DMS 273 (cell line): ENCODE measurements around the gene CAMK2B.
A peak's percentile ranks its signal among the peaks of the same experiment; 100 is the strongest.

ENCODE experiments used
- DNase-seq: peaks from one replicate; lab custom pipeline; 2025; ENCODE audit not compliant: unreplicated experiment; lab: John Stamatoyannopoulos, UW

CAMK2B gene

GRCh38 chr7:44287488-44288380 is 37.7 kb downstream of the CAMK2B start:
- DNase-seq = no peak

GRCh38 chr7:44286618-44287487 is 38.5 kb downstream of the CAMK2B start:
- DNase-seq = no peak

- DNase-seq = peak; percentile 93
Measured at GRCh38 chr7:44286182-44286617, 39.2 kb downstream of the CAMK2B start.

- DNase-seq = no peak
Measured at GRCh38 chr7:44285561-44285960, 39.8 kb downstream of the CAMK2B start.

- DNase-seq = no peak
Measured at GRCh38 chr7:44284881-44285541, 40.4 kb downstream of the CAMK2B start.

- DNase-seq = peak; percentile 97
Measured at GRCh38 chr7:44284216-44284615, 41.2 kb downstream of the CAMK2B start.

- no peak for DNase-seq
Measured at GRCh38 chr7:44283381-44284211, 41.8 kb downstream of the CAMK2B start.

GRCh38 chr7:44282601-44283171 is 42.7 kb downstream of the CAMK2B start:
- DNase-seq = peak; percentile 93

GRCh38 chr7:44281811-44282600 is 43.4 kb downstream of the CAMK2B start:
- DNase-seq = no peak

- DNase-seq = no peak
Measured at GRCh38 chr7:44280993-44281721, 44.2 kb downstream of the CAMK2B start.

- DNase-seq = no peak
Measured at GRCh38 chr7:44280636-44280992, 44.8 kb downstream of the CAMK2B start.

- DNase-seq = no peak
Measured at GRCh38 chr7:44279731-44280505, 45.5 kb downstream of the CAMK2B start.

- DNase-seq = no peak
Measured at GRCh38 chr7:44279286-44279685, 46.1 kb downstream of the CAMK2B start.

GRCh38 chr7:44278451-44279161 is 46.8 kb downstream of the CAMK2B start:
- DNase-seq = no peak

GRCh38 chr7:44277851-44278250 is 47.5 kb downstream of the CAMK2B start:
- peak; percentile 95 for DNase-seq

- DNase-seq = no peak
Measured at GRCh38 chr7:44277391-44277790, 48.0 kb downstream of the CAMK2B start.

GRCh38 chr7:44276571-44277221 is 48.7 kb downstream of the CAMK2B start:
- no peak for DNase-seq
